ENCODE data around the gene C4orf50. TPM values are rescaled to one million over a fixed set of nuclear protein-coding genes. Genes with fewer than 3 reads are reported as not detected.

The C4orf50 gene
- polyA plus RNA-seq, 1 donor from 2014 or later = not detected

DNA sequence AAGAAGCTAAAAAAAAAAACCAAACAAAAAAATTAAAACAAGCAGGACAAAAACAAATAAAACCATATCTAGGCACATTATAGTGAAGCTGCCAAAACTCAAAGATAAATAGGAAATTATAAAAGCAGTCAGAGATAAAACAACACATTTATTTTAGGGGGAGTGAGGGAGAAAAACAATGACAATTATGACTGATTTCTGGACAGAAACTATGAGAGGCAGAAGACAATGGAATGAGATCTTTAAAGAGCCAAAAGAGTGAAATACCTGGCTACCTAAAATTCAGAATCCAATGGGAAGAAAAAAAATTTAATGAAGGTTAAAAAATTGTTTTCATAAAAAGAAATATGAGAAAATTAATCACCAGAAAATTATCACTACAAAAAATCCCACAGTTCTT lies 33.4 kb downstream of the C4orf50 start:
- Mint-ChIP-seq H3K4me1 (no peaks in the 10 kb centered on the region), H3K27ac (no peak overlapping the region), H3K36me3 (no peaks in the 10 kb centered on the region), H3K9me3 (peaks cover 7 to 22% (median 9%) of the 10 kb centered on the region in 3 donors), H3K27me3 (peaks cover 2% of the 10 kb centered on the region), H3K4me3 (no peak overlapping the region)

DNA sequence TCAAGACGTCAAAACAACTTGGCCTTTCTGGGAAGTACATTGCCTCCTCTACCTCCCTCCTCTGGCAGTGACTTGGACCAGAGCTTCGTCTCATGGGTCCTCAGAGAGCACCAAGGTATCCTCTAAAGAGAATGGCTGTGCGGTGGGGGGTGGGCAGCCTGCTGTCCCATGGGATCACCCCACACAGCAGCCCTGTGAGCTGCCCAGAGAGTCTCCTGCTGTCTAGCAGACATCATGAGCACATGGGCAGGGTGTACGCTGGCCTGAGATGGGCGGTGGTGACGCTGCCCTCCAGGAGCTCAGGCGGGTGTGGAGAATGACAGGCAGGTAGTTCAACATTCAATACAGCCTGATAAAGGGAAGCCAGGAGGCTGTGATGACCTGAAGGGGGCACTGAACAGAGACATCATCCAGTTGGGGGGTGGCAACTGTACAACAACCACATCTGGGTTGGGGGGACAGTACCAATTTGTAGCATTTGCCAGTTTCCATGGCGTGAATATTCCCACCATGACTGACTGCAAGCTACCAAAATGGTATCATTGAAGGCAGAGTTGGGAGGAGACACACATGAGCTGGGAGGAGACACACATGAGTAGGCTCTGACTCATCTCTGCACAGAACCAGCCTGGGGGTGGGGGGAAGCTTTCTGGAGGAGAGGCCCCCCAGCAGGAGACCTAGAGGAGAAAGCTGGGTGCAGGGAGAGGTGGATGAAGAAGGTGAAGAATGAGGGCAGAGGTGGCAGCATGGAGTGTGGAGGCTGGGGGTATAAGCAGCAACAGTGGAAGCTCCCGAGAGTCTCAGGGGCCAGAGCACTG lies 35.9 kb downstream of the C4orf50 start:
- peaks cover 7 to 22% (median 7%) of the 10 kb centered on the region in 3 donors for H3K9me3 Mint-ChIP-seq
- H3K36me3 Mint-ChIP-seq = no peaks in the 10 kb centered on the region
- peak overlapping the region in 1 of 4 donors; percentile 79 for H3K4me3 Mint-ChIP-seq
- peaks cover 2% of the 10 kb centered on the region for H3K27me3 Mint-ChIP-seq
- H3K4me1 Mint-ChIP-seq = no peaks in the 10 kb centered on the region
- no peak overlapping the region for H3K27ac Mint-ChIP-seq

DNA sequence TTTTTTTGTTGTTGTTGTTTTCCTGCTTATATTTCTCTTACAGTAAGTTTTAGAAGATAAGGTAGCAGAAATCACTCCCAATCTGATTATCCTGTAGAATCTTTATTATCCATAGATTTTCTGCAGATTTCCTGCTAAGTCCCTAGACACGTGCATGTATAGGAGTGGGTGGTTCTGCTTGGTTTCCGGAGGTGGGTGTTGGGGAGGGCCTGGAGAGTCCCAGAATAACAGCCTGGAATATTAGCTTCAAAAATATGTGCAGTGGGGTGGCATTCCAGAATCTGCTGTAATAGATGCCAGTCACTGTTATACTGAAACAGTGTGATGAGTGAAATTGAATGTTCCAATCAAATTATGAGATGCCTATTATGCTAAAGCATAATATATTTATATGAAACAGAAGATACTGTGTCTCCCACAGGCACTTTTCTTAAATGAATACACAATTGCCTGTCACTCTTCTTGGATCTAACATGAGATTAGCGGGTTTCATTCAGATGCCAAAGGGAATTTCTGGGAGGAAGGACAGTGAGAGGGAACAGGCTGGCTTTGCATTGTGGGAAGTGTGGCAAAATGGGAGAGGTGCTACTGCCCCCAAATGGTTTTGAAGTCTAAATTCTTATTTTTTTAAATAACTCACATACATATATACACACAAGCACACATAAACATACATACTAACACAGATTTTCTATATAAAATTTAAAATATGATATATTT lies 37.6 kb downstream of the C4orf50 start:
- Mint-ChIP-seq H3K9me3 (peaks cover 4 to 22% (median 7%) of the 10 kb centered on the region in 3 donors), H3K27me3 (peaks cover 2% of the 10 kb centered on the region), H3K27ac (no peak overlapping the region), H3K4me1 (no peaks in the 10 kb centered on the region), H3K4me3 (no peak overlapping the region), H3K36me3 (no peaks in the 10 kb centered on the region)

DNA sequence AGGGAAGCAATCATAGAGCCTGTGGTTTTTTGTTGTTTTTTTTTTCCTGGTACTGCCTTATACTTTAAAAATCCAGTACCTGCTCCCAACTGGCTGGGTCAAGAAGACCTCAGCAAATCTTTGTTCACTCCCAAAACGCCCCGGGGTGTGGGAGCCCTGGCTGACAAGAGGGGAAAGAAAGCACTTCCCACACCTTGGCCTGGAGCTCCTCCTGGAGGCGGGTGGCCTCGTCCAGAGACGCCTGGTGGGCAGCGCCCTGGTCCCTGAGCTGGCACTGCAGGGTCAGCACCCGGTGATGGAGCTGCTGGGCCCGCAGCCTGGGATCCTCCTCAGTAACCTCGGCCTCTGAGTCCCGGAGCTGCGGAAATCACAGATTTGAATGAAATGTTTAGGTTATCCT lies 38.2 kb downstream of the C4orf50 start:
- Mint-ChIP-seq H3K27me3 (peaks cover 3% of the 10 kb centered on the region), H3K36me3 (no peaks in the 10 kb centered on the region), H3K9me3 (peaks cover 4 to 20% (median 5%) of the 10 kb centered on the region in 3 donors), H3K4me3 (no peak overlapping the region), H3K4me1 (no peaks in the 10 kb centered on the region), H3K27ac (no peak overlapping the region)

- H3K27me3 Mint-ChIP-seq = peaks cover 4% of the 10 kb centered on the region
- H3K36me3 Mint-ChIP-seq = no peaks in the 10 kb centered on the region
- H3K9me3 Mint-ChIP-seq = no peaks in the 10 kb centered on the region
- H3K27ac Mint-ChIP-seq = no peak overlapping the region
- H3K4me3 Mint-ChIP-seq = no peak overlapping the region
- no peaks in the 10 kb centered on the region for H3K4me1 Mint-ChIP-seq
Observed at GRCh38 chr4:5976921-5977320, 41.3 kb downstream of the C4orf50 start.

DNA sequence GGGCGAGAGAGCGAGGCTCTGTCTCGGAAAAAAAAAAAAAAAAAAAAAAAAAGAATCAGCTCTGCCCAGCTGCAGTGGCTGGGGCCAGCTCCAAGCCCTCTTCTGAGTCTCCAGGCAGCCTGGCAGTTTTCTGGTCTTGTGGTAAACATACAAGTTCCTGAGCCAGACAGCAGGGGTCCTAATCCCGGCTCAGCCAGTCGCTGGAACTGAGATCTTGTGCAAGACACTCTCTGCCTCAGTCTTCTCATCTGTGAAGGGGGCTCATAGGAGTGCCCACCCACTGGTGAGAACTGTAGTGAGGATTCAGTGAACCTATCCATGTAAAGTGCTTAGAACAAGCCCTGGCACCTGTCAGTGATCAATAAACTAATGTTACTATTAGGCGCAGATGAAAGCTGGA lies 41.8 kb downstream of the C4orf50 start:
- no peaks in the 10 kb centered on the region for H3K36me3 Mint-ChIP-seq
- H3K4me3 Mint-ChIP-seq = no peak overlapping the region
- no peaks in the 10 kb centered on the region for H3K9me3 Mint-ChIP-seq
- H3K27me3 Mint-ChIP-seq = peaks cover 4% of the 10 kb centered on the region
- no peaks in the 10 kb centered on the region for H3K4me1 Mint-ChIP-seq
- H3K27ac Mint-ChIP-seq = no peak overlapping the region

DNA sequence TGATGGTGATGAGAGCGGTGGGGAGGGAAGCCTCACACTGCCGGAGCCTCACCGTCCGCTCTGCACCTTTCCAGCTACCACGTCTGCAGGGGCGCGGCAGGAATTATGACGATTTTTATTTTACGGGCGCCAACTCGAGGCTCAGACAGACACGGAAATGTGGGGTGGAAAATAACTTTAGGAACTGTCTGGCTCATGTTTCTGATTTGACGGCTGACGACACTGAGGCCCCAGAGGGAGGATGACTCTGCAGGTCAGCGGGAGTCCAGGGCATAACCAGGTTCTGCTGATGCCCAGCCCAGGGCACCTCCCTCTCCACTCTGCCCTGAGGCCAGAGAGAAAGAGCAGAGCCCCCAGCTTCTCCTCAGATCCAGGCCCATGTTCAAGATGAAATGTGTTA lies 43.9 kb downstream of the C4orf50 start:
- no peaks in the 10 kb centered on the region for H3K9me3 Mint-ChIP-seq

GRCh38 chr4:5973486-5974220 lies 44.6 kb downstream of the C4orf50 start:
- H3K9me3 Mint-ChIP-seq = no peaks in the 10 kb centered on the region
- H3K27ac Mint-ChIP-seq = no peak overlapping the region
- H3K36me3 Mint-ChIP-seq = no peaks in the 10 kb centered on the region
- peaks cover 8% of the 10 kb centered on the region for H3K27me3 Mint-ChIP-seq
- H3K4me1 Mint-ChIP-seq = no peaks in the 10 kb centered on the region
- H3K4me3 Mint-ChIP-seq = no peak overlapping the region

More for the DNA sequence above, 43.9 kb downstream of the C4orf50 start:
- Mint-ChIP-seq H3K36me3 (no peaks in the 10 kb centered on the region), H3K4me3 (no peak overlapping the region), H3K4me1 (no peaks in the 10 kb centered on the region), H3K27ac (no peak overlapping the region), H3K27me3 (peaks cover 8% of the 10 kb centered on the region)

GRCh38 chr4:5973033-5973432 lies 45.2 kb downstream of the C4orf50 start:
- no peak overlapping the region for H3K4me3 Mint-ChIP-seq
- H3K27ac Mint-ChIP-seq = no peak overlapping the region
- H3K27me3 Mint-ChIP-seq = peaks cover 8% of the 10 kb centered on the region
- no peaks in the 10 kb centered on the region for H3K9me3 Mint-ChIP-seq
- H3K36me3 Mint-ChIP-seq = no peaks in the 10 kb centered on the region
- no peaks in the 10 kb centered on the region for H3K4me1 Mint-ChIP-seq

DNA sequence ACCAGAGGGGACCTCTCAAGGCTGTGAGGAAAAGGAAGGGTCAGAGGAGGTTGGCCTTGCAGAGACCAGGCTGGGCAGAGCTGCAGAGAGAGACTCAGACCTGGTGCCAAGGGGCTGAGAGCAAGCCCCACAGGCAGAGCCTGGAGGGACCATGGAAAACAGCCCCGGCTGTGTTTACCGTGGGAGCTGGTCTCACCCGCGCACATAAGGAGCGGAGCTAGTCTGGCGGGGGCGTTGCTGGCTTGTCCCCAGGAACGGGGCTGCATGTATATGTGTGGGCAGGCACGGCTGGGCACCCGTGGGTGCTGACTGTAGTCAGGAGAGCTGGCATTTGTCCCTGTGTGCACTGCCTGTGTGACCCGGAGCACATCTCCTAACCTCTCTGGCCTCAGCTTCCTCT lies 45.7 kb downstream of the C4orf50 start:
- Mint-ChIP-seq H3K4me1 (no peaks in the 10 kb centered on the region), H3K4me3 (no peak overlapping the region), H3K27ac (no peak overlapping the region), H3K27me3 (peaks cover 8% of the 10 kb centered on the region), H3K9me3 (no peaks in the 10 kb centered on the region), H3K36me3 (no peaks in the 10 kb centered on the region)

DNA sequence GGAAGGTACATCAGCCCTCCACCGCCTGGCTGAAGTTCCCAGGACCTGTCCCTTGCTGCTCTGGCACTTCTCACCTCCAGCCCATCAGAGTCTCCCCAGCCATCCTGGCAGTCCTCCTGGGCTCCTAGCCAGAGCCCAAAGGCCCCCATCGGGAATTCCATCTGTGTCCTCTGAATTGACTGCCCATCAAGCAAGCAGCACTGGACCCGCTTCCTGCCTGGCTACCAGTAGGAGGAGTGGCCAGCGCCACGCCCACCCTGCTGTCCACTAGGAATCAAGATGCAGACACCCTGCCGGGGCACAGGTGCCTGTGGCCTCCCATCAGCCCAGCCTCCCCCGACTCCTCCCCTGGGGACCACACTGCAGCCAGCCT lies 47.2 kb downstream of the C4orf50 start:
- H3K4me3 Mint-ChIP-seq = no peak overlapping the region
- no peak overlapping the region for H3K27ac Mint-ChIP-seq
- H3K4me1 Mint-ChIP-seq = no peaks in the 10 kb centered on the region

GRCh38 chr4:5970381-5971077 lies 47.7 kb downstream of the C4orf50 start:
- H3K4me3 Mint-ChIP-seq = no peak overlapping the region
- H3K27ac Mint-ChIP-seq = no peak overlapping the region
- H3K27me3 Mint-ChIP-seq = peaks cover 8% of the 10 kb centered on the region
- H3K36me3 Mint-ChIP-seq = no peaks in the 10 kb centered on the region
- H3K4me1 Mint-ChIP-seq = no peaks in the 10 kb centered on the region
- H3K9me3 Mint-ChIP-seq = no peaks in the 10 kb centered on the region

More for the DNA sequence above, 47.2 kb downstream of the C4orf50 start:
- H3K36me3 Mint-ChIP-seq = no peaks in the 10 kb centered on the region
- no peaks in the 10 kb centered on the region for H3K9me3 Mint-ChIP-seq
- peaks cover 8% of the 10 kb centered on the region for H3K27me3 Mint-ChIP-seq

DNA sequence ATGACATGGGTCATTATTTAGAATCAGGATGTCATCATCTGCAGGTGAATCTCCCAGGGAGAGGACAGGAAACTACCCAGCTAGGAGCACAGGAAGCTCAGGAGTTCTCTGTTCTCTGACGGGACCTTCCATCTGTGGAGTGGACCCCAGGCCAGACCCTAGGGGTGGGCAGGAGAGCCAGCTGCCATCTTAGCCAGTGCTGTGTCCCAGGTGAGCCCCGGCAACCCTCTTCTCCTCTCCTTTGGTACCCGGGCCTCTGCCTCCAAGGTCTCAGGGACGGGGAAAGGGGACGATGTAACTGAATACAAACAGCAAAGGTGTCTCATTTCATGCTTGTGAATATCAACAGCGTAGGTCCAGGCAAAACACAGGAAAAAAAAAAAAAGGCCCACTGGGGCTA lies 48.5 kb downstream of the C4orf50 start:
- H3K27me3 Mint-ChIP-seq = peaks cover 6% of the 10 kb centered on the region
- no peaks in the 10 kb centered on the region for H3K4me1 Mint-ChIP-seq
- no peak overlapping the region for H3K4me3 Mint-ChIP-seq
- H3K9me3 Mint-ChIP-seq = no peaks in the 10 kb centered on the region
- peak overlapping the region in 1 of 3 donors; percentile 47 for H3K27ac Mint-ChIP-seq
- no peaks in the 10 kb centered on the region for H3K36me3 Mint-ChIP-seq

DNA sequence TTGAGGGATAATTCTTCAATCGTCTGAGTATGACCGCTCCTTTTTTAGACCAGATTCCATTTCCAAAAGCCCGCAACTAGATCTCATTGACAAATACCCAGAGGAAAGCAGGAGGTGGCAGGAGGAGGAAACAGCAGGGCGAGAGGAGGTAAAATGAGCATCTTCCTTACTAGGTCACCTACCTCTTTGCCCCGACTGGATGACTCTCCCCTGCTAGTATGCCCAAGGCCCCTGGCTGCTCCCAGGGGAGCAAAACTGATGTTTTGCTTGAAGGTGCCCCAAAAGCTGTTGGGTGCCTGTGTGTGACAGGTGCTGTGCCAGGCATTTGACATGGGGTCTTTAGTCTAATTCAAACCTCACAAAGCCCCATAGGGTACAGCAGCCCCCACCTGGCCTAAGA lies 48.9 kb downstream of the C4orf50 start:
- H3K4me3 Mint-ChIP-seq = no peak overlapping the region
- H3K27me3 Mint-ChIP-seq = peaks cover 6% of the 10 kb centered on the region
- no peaks in the 10 kb centered on the region for H3K9me3 Mint-ChIP-seq
- H3K27ac Mint-ChIP-seq = no peak overlapping the region
- no peaks in the 10 kb centered on the region for H3K36me3 Mint-ChIP-seq
- H3K4me1 Mint-ChIP-seq = no peaks in the 10 kb centered on the region

DNA sequence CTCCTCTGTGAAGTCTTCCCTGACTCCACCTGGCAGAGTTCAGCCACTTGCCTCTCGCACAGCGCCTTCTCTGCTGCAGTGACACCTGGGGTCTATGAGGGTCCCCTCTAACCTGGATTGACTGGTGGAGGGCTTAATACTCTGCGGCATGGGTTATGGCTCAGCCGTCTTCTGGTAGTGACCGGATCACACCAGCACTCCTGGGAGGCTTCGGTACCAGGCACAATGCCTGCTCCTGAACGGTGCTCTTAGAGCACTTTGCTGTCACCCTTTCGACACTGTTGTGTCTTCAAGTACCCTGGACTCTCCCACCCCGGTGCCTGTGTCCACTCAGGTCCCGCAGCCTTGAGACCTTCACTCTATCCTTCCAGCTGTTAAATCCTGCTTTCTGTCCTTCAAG lies 50.0 kb downstream of the C4orf50 start:
- Mint-ChIP-seq H3K27me3 (peaks cover 6% of the 10 kb centered on the region), H3K27ac (no peak overlapping the region), H3K4me1 (no peaks in the 10 kb centered on the region), H3K36me3 (no peaks in the 10 kb centered on the region), H3K9me3 (no peaks in the 10 kb centered on the region), H3K4me3 (no peak overlapping the region)
